GM21423 (cell line): Measurements from ENCODE around the gene CAMK2B.

Experiments used
- ATAC-seq: cut with Tn5 transposase; IDR thresholded peaks from one replicate; pipeline ENCODE4 v1.9.1; 2021; ENCODE audit warnings: mild to moderate bottlenecking, moderate library complexity; ENCODE audit not compliant: unreplicated experiment

The CAMK2B gene

GRCh38 chr7:44258423-44258760, 67.0 kb downstream of the CAMK2B start:
- ATAC-seq, result no peak

GRCh38 chr7:44257618-44258422, 67.6 kb downstream of the CAMK2B start:
- peak; percentile 80 for ATAC-seq

- ATAC-seq, result no peak
Observed at GRCh38 chr7:44257213-44257612, 68.2 kb downstream of the CAMK2B start.

- no peak for ATAC-seq
Observed at GRCh38 chr7:44256459-44256858, 68.9 kb downstream of the CAMK2B start.

- no peak for ATAC-seq
Observed at GRCh38 chr7:44251881-44252280, 73.5 kb downstream of the CAMK2B start.

- ATAC-seq, result no peak
Observed at GRCh38 chr7:44251269-44251668, 74.1 kb downstream of the CAMK2B start.

- ATAC-seq, result no peak
Observed at GRCh38 chr7:44249639-44250234, 75.7 kb downstream of the CAMK2B start.

GRCh38 chr7:44247868-44248651, 77.3 kb downstream of the CAMK2B start:
- no peak for ATAC-seq

GRCh38 chr7:44246396-44247113, 78.8 kb downstream of the CAMK2B start:
- ATAC-seq, result no peak

GRCh38 chr7:44244282-44244681, 81.1 kb downstream of the CAMK2B start:
- ATAC-seq, result no peak

- no peak for ATAC-seq
Observed at GRCh38 chr7:44242091-44242490, 83.3 kb downstream of the CAMK2B start.

- peak; percentile 61 for ATAC-seq
Observed at GRCh38 chr7:44240983-44241510, 84.3 kb downstream of the CAMK2B start.

- no peak for ATAC-seq
Observed at GRCh38 chr7:44240376-44240775, 85.0 kb downstream of the CAMK2B start.

- no peak for ATAC-seq
Observed at GRCh38 chr7:44239361-44239760, 86.0 kb downstream of the CAMK2B start.

- no peak for ATAC-seq
Observed at GRCh38 chr7:44238116-44238695, 87.2 kb downstream of the CAMK2B start.

- ATAC-seq, result no peak
Observed at GRCh38 chr7:44237696-44238095, 87.7 kb downstream of the CAMK2B start.

GRCh38 chr7:44236333-44236728, 89.1 kb downstream of the CAMK2B start:
- no peak for ATAC-seq

GRCh38 chr7:44235582-44236332, 89.6 kb downstream of the CAMK2B start:
- ATAC-seq, result no peak

GRCh38 chr7:44235066-44235465, 90.3 kb downstream of the CAMK2B start:
- ATAC-seq, result no peak
